GM20431 (cell line): Measurements from ENCODE around the gene TTN.

ENCODE experiments used
- in situ Hi-C: fragments of 300-500 bp; cut with MseI, MboI; formaldehyde crosslinking; loops from one replicate; pipeline ENCODE4 v1.15.0; 2020; ENCODE audit warnings: low sequenced_read_pairs; ENCODE audit not compliant: unreplicated experiment

TTN gene

GRCh38 chr2:178807227-178808008 is at the start of gene TTN:
Gene TTN (minus strand): TSS chr2:178807423. CDS start chr2:178804642, 2,781 bp downstream.
- in situ Hi-C loops, result no loop called here

- in situ Hi-C loops, result no loop called here
These were observed 47.9 kb upstream of the TTN start for GRCh38 chr2:178855151-178855550.

GRCh38 chr2:178848335-178848734 is 41.1 kb upstream of the TTN start:
- in situ Hi-C loops, result no loop called here

- in situ Hi-C loops, result no loop called here
These were observed 39.2 kb upstream of the TTN start for GRCh38 chr2:178846458-178846802.

GRCh38 chr2:178845566-178846457 is 38.6 kb upstream of the TTN start:
- in situ Hi-C loops, result no loop called here

- in situ Hi-C loops, result no loop called here
These were observed 37.5 kb upstream of the TTN start for GRCh38 chr2:178844701-178845100.

- in situ Hi-C loops, result no loop called here
These were observed 37.0 kb upstream of the TTN start for GRCh38 chr2:178844269-178844668.

GRCh38 chr2:178843697-178844096 is 36.5 kb upstream of the TTN start:
- in situ Hi-C loops, result no loop called here

- in situ Hi-C loops, result no loop called here
These were observed 29.6 kb upstream of the TTN start for GRCh38 chr2:178836807-178837206.

- in situ Hi-C loops, result no loop called here
These were observed 26.9 kb upstream of the TTN start for GRCh38 chr2:178834086-178834485.

- in situ Hi-C loops, result no loop called here
These were observed 26.2 kb upstream of the TTN start for GRCh38 chr2:178833382-178833781.

GRCh38 chr2:178830451-178830850 is 23.2 kb upstream of the TTN start:
- in situ Hi-C loops, result no loop called here

- in situ Hi-C loops, result no loop called here
These were observed 22.8 kb upstream of the TTN start for GRCh38 chr2:178829981-178830380.

- in situ Hi-C loops, result no loop called here
These were observed 22.2 kb upstream of the TTN start for GRCh38 chr2:178829299-178829960.

GRCh38 chr2:178828486-178828881 is 21.3 kb upstream of the TTN start:
- in situ Hi-C loops, result no loop called here

- in situ Hi-C loops, result no loop called here
These were observed 20.7 kb upstream of the TTN start for GRCh38 chr2:178827739-178828485.

- in situ Hi-C loops, result no loop called here
These were observed 19.9 kb upstream of the TTN start for GRCh38 chr2:178827111-178827510.

GRCh38 chr2:178825183-178825582 is 18.0 kb upstream of the TTN start:
- in situ Hi-C loops, result no loop called here

GRCh38 chr2:178824181-178824580 is 17.0 kb upstream of the TTN start:
- in situ Hi-C loops, result no loop called here

GRCh38 chr2:178819992-178820391 is 12.8 kb upstream of the TTN start:
- in situ Hi-C loops, result no loop called here
